ENCODE results near the gene BACH1. TPM values are rescaled to one million over a fixed set of nuclear protein-coding genes. Genes with fewer than 3 reads are reported as not detected.
A peak's percentile ranks its signal among the peaks of the same experiment; 100 is the strongest.
"Not testable (repeated sequence)": the region's sequence is repeated elsewhere in the genome, so short reads cannot be mapped to it uniquely, and the experiment has no call there.

Gene BACH1
- total RNA-seq, 1 donor: 86.9 TPM

GRCh38 chr21:29350246-29350779 is 51.6 kb downstream of the BACH1 start:
- TF ChIP-seq, protein P1, sequence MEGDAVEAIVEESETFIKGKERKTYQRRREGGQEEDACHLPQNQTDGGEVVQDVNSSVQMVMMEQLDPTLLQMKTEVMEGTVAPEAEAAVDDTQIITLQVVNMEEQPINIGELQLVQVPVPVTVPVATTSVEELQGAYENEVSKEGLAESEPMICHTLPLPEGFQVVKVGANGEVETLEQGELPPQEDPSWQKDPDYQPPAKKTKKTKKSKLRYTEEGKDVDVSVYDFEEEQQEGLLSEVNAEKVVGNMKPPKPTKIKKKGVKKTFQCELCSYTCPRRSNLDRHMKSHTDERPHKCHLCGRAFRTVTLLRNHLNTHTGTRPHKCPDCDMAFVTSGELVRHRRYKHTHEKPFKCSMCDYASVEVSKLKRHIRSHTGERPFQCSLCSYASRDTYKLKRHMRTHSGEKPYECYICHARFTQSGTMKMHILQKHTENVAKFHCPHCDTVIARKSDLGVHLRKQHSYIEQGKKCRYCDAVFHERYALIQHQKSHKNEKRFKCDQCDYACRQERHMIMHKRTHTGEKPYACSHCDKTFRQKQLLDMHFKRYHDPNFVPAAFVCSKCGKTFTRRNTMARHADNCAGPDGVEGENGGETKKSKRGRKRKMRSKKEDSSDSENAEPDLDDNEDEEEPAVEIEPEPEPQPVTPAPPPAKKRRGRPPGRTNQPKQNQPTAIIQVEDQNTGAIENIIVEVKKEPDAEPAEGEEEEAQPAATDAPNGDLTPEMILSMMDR (IDR thresholded peaks at IDR 0.05; ENCODE audit: insufficient read depth, low read length): no peak
- peak; percentile 32 for DNase-seq (ENCODE audit: low read depth)
- no peak overlapping the region for H3K4me3 ChIP-seq (ENCODE audit: low read depth, low read length)

DNA sequence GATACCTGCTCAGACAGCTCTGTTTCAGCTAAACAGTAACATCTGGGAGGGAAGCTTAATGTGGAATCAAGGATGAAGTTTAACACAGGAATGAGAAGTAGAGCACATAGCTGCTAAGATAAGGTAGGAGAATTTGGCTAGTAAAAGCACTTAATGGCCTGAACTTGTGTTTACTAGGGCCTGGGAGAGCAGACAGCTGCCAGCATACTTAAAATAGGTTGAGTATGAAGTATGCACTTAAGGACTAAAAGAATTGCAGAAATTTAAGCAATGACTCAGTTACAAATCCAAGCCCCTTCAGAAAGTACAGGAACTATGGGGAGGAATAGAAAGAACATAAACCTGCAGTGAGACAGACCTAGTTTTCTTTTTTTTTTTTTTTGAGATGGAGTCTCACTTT is 53.0 kb downstream of the BACH1 start:
- DNase-seq (ENCODE audit: low read depth): peak; percentile 93
- H3K4me3 ChIP-seq (ENCODE audit: low read depth, low read length): no peak overlapping the region
- TF ChIP-seq, protein P1 (IDR thresholded peaks at IDR 0.05; ENCODE audit: insufficient read depth, low read length): no peak

DNA sequence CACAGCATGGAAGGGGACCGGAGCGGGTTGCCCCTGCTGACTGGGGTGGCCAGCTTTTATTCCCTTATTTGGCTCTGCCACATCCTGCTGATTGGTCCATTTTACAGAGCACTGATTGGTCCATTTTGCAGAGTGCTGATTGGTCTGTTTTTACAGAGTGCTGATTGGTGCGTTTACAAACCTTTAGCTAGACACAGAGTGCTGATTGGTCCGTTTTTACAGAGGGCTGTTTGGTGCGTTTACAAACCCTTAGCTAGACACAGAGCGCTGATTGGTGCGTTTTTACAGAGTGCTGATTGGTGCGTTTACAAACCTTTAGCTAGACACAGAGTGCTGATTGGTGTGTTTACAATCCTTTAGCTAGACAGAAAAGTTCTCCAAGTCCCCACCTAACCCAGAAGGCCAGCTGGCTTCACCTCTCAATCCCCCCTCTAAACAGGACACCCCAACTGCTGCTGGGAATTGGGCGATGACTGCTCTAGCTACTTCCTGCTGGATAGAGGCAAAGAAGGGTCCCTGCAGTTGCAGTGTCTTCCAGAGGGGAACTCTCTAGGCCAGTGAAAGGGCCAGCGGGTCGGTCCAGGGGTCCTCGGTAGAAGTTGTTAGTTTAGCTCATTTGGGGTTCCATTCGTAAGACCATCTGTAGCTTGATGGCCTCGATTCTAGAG is 56.5 kb downstream of the BACH1 start:
- not testable (repeated sequence) for H3K4me3 ChIP-seq (ENCODE audit: low read depth, low read length); DNase-seq (ENCODE audit: low read depth)

DNA sequence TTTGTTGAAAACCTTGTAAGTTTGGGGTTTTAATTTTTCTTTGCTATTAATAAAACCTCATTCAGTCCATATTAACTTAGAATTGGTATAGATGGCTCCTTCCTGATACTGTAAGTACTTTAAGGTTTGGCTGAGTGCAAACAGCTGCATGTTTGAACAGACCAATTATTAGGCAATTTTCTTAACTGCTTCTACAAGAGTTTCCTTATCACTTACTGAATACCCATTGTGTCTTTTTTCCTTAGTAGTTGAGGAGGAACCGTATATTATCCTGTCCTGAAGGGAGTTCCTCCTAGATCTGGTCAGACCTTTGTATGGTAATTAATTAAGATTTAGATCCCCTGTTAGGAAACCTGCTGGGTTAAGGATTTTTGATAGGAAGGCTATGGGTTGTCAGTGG is 57.6 kb downstream of the BACH1 start:
- not testable (repeated sequence) for H3K4me3 ChIP-seq (ENCODE audit: low read depth, low read length); DNase-seq (ENCODE audit: low read depth)

GRCh38 chr21:29356810-29357209 is 58.1 kb downstream of the BACH1 start:
- not testable (repeated sequence) for H3K4me3 ChIP-seq (ENCODE audit: low read depth, low read length); DNase-seq (ENCODE audit: low read depth)

- no peak overlapping the region for H3K4me3 ChIP-seq (ENCODE audit: low read depth, low read length)
- TF ChIP-seq, protein P1 (IDR thresholded peaks at IDR 0.05; ENCODE audit: insufficient read depth, low read length): no peak
- no peak for DNase-seq (ENCODE audit: low read depth)
Measured at GRCh38 chr21:29359718-29360117, 61.0 kb downstream of the BACH1 start.

DNA sequence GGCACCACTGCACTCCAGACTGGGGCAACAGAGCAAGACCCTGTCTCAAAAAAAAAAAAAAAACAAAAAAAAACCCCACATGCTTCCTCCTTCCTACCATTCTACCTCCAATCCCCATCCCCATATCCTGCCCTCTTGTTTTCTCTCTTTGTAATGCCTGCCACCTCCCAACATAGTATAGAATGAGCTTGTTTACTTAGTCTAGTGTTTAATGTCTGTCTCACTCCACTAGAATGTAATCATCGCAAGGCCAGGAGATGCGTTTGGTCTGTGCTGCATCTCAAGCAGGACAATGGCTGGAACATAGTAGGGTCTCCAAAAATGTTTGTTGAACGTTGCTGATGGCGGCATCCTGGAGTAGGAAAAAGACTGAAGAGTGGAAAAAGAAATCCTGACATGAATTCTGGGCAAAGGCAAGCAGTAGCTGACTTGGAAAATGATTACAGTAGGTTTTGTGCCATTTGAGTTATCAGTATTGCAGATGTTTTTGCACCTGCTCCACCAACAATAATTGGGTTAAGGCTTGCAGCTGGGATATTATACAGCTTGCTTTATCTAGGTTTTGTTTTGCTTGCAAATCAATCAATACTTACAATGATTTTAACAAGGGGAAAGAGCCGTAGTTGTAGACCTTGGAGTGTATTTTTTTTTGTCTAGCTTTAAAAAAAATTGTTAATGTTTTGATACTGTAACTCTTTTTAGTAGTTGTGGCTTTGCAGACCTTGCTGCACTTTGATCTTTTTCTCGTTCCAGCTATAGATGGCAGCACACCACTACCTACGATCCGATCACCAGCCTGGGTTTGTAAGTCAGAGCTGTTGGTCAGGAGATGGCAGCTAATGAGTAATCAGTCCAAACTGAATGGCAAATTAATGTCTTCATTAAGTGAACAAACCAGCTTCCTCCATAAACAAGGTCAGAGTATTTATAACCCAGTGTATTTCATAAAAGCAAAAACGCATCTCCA is 62.4 kb downstream of the BACH1 start:
- no peak overlapping the region for H3K4me3 ChIP-seq (ENCODE audit: low read depth, low read length)
- no peak for DNase-seq (ENCODE audit: low read depth)
- TF ChIP-seq, protein P1 (IDR thresholded peaks at IDR 0.05; ENCODE audit: insufficient read depth, low read length): no peak

DNA sequence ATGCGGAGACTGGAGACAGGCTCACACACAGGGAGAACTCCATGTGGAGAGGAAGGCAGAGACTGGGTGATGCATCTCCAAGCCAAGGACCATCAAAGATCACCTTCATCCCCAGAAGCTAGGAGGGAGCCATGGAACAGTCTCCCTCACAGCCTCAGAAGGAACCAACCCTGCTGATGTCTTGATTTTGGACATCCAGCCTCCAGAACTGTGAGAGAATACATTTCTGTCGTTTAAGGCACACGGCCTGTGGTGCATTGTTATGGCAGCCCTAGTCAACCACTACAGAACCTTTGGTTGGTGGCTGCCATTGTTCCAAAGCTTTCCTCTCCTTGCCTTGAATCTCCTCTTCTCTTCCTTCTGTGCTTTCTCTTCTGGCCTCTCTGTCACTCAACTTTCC is 64.0 kb downstream of the BACH1 start:
- no peak overlapping the region for H3K4me3 ChIP-seq (ENCODE audit: low read depth, low read length)
- TF ChIP-seq, protein P1 (IDR thresholded peaks at IDR 0.05; ENCODE audit: insufficient read depth, low read length): no peak
- DNase-seq (ENCODE audit: low read depth): no peak

Data from fibroblast of the aortic adventitia (primary cell).